Parathyroid adenoma (tissue), 2 donors: ENCODE results near the gene RIC1.

Source experiments
- H2AFZ ChIP-seq: fragments of 300-600 bp; sonication (generic); one replicate; pipeline ENCODE4 v1.7.0; 2017; ENCODE audit warnings: antibody characterized with exemption, mild to moderate bottlenecking
- H3K27ac ChIP-seq: fragments of 300-600 bp; sonication (generic); one replicate; pipeline ENCODE4 v1.7.0; 2017
- H3K27me3 ChIP-seq: fragments of 300-600 bp; sonication (generic); one replicate; pipeline ENCODE4 v1.7.0; 2017; ENCODE audit warnings: low read length; ENCODE audit not compliant: control insufficient read depth, insufficient read depth
- H3K36me3 ChIP-seq: fragments of 300-600 bp; sonication (generic); one replicate; pipeline ENCODE4 v1.7.0; 2017; ENCODE audit warnings: low read length; ENCODE audit not compliant: control insufficient read depth, insufficient read depth
- H3K4me1 ChIP-seq: fragments of 300-600 bp; sonication (generic); one replicate; pipeline ENCODE4 v1.7.0; 2017; ENCODE audit warnings: control low read depth
- H3K4me2 ChIP-seq: fragments of 300-600 bp; sonication (generic); one replicate; pipeline ENCODE4 v1.7.0; 2017; ENCODE audit warnings: low read length
- H3K4me3 ChIP-seq: fragments of 300-600 bp; sonication (generic); one replicate; pipeline ENCODE4 v1.7.0; 2017; ENCODE audit warnings: low read depth, low read length
- H3K79me2 ChIP-seq: fragments of 300-600 bp; sonication (generic); one replicate; pipeline ENCODE4 v1.7.0; 2017; ENCODE audit warnings: control low read depth
- H3K9ac ChIP-seq: fragments of 300-600 bp; sonication (generic); one replicate; pipeline ENCODE4 v1.7.0; 2017; ENCODE audit warnings: mild to moderate bottlenecking
- H3K9me3 ChIP-seq: fragments of 300-600 bp; sonication (generic); one replicate; pipeline ENCODE4 v1.7.0; 2017; ENCODE audit warnings: low read length; ENCODE audit not compliant: control insufficient read depth
- CTCF ChIP-seq: fragments of 300-600 bp; sonication (generic); IDR thresholded peaks from one replicate; pipeline ENCODE4 v1.7.0; 2017; ENCODE audit warnings: antibody characterized with exemption, mild to moderate bottlenecking
- donor health status: primary hyperparathyroidism.

RIC1 gene

GRCh38 chr9:5786370-5787127, 157.6 kb downstream of the RIC1 start:
- Histone ChIP-seq H3K79me2 (peaks cover 2% of the 10 kb centered on the region), H3K36me3 (no peaks in the 10 kb centered on the region), H3K27ac (peak overlapping the region; percentile 34), H3K4me1 (peaks cover 2% of the 10 kb centered on the region), H3K9me3 (no peaks in the 10 kb centered on the region), H3K9ac (no peak overlapping the region), H2AFZ (no peak overlapping the region), H3K4me3 (no peak overlapping the region), H3K27me3 (no peaks in the 10 kb centered on the region), H3K4me2 (no peak overlapping the region)
- no peak for TF ChIP-seq CTCF

GRCh38 chr9:5787220-5787619, 158.3 kb downstream of the RIC1 start:
- no peak overlapping the region for H3K4me2 ChIP-seq
- H3K4me1 ChIP-seq: peaks cover 5% of the 10 kb centered on the region
- H3K9me3 ChIP-seq: no peaks in the 10 kb centered on the region
- H3K79me2 ChIP-seq: peaks cover 4% of the 10 kb centered on the region
- no peak overlapping the region for H3K9ac ChIP-seq
- H3K27ac ChIP-seq: peak overlapping the region; percentile 34
- no peaks in the 10 kb centered on the region for H3K36me3 ChIP-seq
- no peak overlapping the region for H2AFZ ChIP-seq
- H3K4me3 ChIP-seq: no peak overlapping the region
- TF ChIP-seq CTCF: no peak
- H3K27me3 ChIP-seq: no peaks in the 10 kb centered on the region

- peaks cover 5% of the 10 kb centered on the region for H3K4me1 ChIP-seq
- TF ChIP-seq CTCF: no peak
- H3K36me3 ChIP-seq: no peaks in the 10 kb centered on the region
- H3K9ac ChIP-seq: no peak overlapping the region
- H3K79me2 ChIP-seq: peaks cover 4% of the 10 kb centered on the region
- H3K4me2 ChIP-seq: no peak overlapping the region
- no peaks in the 10 kb centered on the region for H3K27me3 ChIP-seq
- no peaks in the 10 kb centered on the region for H3K9me3 ChIP-seq
- no peak overlapping the region for H3K27ac ChIP-seq
- no peak overlapping the region for H3K4me3 ChIP-seq
- H2AFZ ChIP-seq: no peak overlapping the region
These were observed 158.9 kb downstream of the RIC1 start for GRCh38 chr9:5787759-5788302.

- no peak overlapping the region for H3K27ac ChIP-seq
- TF ChIP-seq CTCF: no peak
- no peak overlapping the region for H2AFZ ChIP-seq
- H3K36me3 ChIP-seq: no peaks in the 10 kb centered on the region
- no peaks in the 10 kb centered on the region for H3K9me3 ChIP-seq
- no peak overlapping the region for H3K4me2 ChIP-seq
- peaks cover 5% of the 10 kb centered on the region for H3K4me1 ChIP-seq
- H3K27me3 ChIP-seq: no peaks in the 10 kb centered on the region
- H3K9ac ChIP-seq: no peak overlapping the region
- H3K4me3 ChIP-seq: no peak overlapping the region
- H3K79me2 ChIP-seq: peaks cover 7% of the 10 kb centered on the region
These were observed 160.6 kb downstream of the RIC1 start for GRCh38 chr9:5789489-5789888.

GRCh38 chr9:5790923-5791322, 162.0 kb downstream of the RIC1 start:
- TF ChIP-seq CTCF: no peak

More at GRCh38 chr9:5790923-5791322, 162.0 kb downstream of the RIC1 start:
- Histone ChIP-seq H3K36me3 (no peaks in the 10 kb centered on the region), H3K4me1 (peaks cover 5% of the 10 kb centered on the region), H3K4me2 (no peak overlapping the region), H3K27ac (no peak overlapping the region), H3K4me3 (no peak overlapping the region), H3K9ac (no peak overlapping the region), H2AFZ (no peak overlapping the region), H3K79me2 (peaks cover 7% of the 10 kb centered on the region), H3K27me3 (no peaks in the 10 kb centered on the region), H3K9me3 (no peaks in the 10 kb centered on the region)
